GM21526 (cell line): Measurements from ENCODE around the gene RNPEP.
"Not testable (repeated sequence)": the region's sequence is repeated elsewhere in the genome, so short reads cannot be mapped to it uniquely, and the experiment has no call there.

Experiments used
- ATAC-seq: cut with Tn5 transposase; IDR thresholded peaks from one replicate; pipeline ENCODE4 v1.9.1; 2021; ENCODE audit warnings: moderate library complexity; ENCODE audit not compliant: unreplicated experiment, low FRiP score

Gene RNPEP

GRCh38 chr1:202009326-202010179 is 27.1 kb downstream of the RNPEP start:
- ATAC-seq: no peak

- no peak for ATAC-seq
These were observed 27.9 kb downstream of the RNPEP start, which contains the start of gene ELF3 for GRCh38 chr1:202010180-202011015. Gene ELF3 (plus strand): TSS chr1:202010587. CDS start chr1:202011137, 550 bp downstream.

- ATAC-seq: no peak
These were observed 29.5 kb downstream of the RNPEP start for GRCh38 chr1:202011994-202012393.

- ATAC-seq: no peak
These were observed 30.4 kb downstream of the RNPEP start for GRCh38 chr1:202012544-202013478.

GRCh38 chr1:202013603-202014002 is 31.2 kb downstream of the RNPEP start:
- no peak for ATAC-seq

GRCh38 chr1:202014060-202014459 is 31.6 kb downstream of the RNPEP start:
- ATAC-seq: no peak

- ATAC-seq: no peak
These were observed 32.6 kb downstream of the RNPEP start for GRCh38 chr1:202014915-202015661.

GRCh38 chr1:202015662-202015937 is 33.2 kb downstream of the RNPEP start:
- no peak for ATAC-seq

- ATAC-seq: no peak
These were observed 33.8 kb downstream of the RNPEP start for GRCh38 chr1:202016022-202016810.

GRCh38 chr1:202016811-202017748 is 34.6 kb downstream of the RNPEP start:
- no peak for ATAC-seq

GRCh38 chr1:202017749-202018467 is 35.5 kb downstream of the RNPEP start:
- no peak for ATAC-seq

- no peak for ATAC-seq
These were observed 36.2 kb downstream of the RNPEP start for GRCh38 chr1:202018468-202019234.

GRCh38 chr1:202019235-202019558 is 36.7 kb downstream of the RNPEP start:
- not testable (repeated sequence) for ATAC-seq

GRCh38 chr1:202023001-202023433 is 40.6 kb downstream of the RNPEP start:
- ATAC-seq: no peak

- no peak for ATAC-seq
These were observed 46.8 kb downstream of the RNPEP start for GRCh38 chr1:202029171-202029665.

GRCh38 chr1:202029727-202030126 is 47.3 kb downstream of the RNPEP start:
- no peak for ATAC-seq

GRCh38 chr1:202031796-202032195 is 49.3 kb downstream of the RNPEP start:
- ATAC-seq: no peak
